HG02943 (cell line): ENCODE results near the gene FOCAD.
"Not testable (repeated sequence)": the region's sequence is repeated elsewhere in the genome, so short reads cannot be mapped to it uniquely, and the experiment has no call there.

Experiments
- ATAC-seq: cut with Tn5 transposase; IDR thresholded peaks from one replicate; pipeline ENCODE4 v1.9.1; 2021; ENCODE audit warnings: mild to moderate bottlenecking, low read depth, moderate library complexity; ENCODE audit not compliant: unreplicated experiment

FOCAD gene

DNA sequence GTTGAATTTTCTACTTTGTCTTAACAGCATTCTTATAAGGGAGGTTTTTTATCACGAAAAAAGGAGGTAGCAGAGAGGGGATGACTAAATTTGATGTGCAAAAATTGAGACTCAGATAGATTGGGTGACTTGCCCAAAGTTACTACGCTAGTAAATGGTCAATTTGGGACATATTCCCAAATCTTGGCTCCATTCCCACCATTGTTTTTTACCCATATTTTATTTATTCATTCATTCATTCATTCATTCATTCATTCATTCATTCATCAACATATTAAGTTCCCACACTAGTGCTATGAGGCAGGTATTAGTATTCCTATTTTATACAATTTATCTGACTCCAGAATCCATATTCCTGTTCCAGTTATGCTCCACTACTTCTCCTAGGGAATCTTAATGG is 261.8 kb downstream of the FOCAD start:
- no peak for ATAC-seq

DNA sequence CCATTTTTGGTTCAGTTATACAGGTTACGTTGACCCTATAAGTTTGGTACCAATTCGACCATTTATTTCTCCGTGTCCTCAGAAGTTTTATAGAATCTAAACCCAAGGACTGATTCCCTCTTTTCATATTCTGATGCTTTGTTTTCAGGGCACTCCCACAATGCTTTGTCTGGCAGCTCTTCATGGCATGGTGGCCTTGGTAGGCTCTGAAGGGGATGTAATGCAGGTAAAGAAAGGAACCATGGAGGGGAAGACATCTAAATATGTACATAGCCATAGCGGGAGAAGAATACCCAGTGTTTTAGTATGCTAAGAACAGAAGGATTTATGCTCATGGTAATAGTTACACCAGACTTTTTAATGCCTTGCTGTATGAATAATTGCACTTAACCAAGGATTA is 264.6 kb downstream of the FOCAD start:
- no peak for ATAC-seq

DNA sequence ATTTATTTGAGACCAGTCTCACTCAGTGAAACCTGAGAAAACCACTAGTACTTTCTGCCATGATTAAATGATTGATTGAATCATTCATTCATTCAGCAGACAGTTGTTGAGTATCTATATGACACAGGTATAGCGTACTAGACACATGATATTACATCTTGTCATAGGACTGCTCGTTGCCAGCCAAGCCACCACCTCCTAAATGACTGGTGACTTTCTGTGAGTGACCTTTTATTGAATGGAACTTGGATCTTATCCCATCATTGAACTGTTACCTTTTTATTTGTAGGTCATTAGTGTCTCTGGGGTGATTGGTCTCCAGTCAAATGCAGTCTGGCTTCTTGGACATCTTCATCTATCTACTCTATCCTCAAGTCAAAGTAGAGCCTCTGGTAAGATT is 266.6 kb downstream of the FOCAD start:
- ATAC-seq = no peak

DNA sequence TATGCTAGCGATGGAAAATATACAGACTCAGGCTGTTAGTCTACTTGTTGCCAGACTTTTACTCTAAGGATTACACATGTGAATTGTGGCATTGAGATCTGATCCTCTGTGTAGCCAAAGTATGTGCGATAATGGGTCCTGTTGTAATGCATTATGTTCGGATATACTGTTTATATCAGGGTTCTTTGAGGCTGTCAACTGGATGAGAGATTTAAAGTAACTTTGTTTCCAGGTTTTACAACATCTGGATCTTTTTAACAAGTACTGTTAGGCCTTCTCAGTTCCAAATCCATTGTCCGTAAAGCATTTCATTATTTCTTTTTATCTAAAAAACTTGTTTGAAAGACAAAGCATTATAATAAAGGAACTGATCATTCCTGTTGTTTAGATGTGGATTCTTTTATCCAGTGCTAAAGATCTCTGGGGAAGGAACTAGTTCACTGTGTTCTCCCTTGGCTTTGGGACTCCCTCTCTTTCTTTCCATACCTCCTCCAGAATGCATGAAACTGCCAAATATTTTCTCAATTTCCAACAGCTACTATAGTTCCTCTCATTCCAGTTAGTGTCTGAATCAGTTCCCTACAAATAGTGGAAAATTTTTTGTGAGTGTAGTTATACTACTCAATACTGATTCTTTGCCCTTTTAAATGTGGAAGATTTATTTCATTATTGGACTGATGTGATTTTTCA is 278.6 kb downstream of the FOCAD start:
- ATAC-seq = no peak

DNA sequence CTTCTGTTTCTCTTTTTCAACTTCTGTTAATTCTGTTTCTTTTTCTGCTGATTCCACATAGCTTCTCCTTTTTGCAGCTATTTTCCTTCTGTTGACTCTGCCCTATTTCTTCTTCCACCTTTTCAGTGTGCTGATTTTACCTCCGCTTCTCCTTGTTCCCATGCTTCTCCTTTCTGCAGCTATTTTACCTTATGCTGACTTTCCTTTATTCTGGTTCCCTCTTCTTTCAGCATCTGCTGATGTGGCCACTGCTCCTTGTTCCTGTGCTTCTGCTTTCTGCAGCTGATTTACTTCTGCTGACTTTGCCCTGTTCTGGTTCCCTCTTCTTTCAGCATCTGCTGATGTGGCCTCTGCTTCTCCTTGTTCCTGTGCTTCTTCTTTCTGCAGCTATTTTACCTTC is 288.6 kb downstream of the FOCAD start:
- no peak for ATAC-seq

DNA sequence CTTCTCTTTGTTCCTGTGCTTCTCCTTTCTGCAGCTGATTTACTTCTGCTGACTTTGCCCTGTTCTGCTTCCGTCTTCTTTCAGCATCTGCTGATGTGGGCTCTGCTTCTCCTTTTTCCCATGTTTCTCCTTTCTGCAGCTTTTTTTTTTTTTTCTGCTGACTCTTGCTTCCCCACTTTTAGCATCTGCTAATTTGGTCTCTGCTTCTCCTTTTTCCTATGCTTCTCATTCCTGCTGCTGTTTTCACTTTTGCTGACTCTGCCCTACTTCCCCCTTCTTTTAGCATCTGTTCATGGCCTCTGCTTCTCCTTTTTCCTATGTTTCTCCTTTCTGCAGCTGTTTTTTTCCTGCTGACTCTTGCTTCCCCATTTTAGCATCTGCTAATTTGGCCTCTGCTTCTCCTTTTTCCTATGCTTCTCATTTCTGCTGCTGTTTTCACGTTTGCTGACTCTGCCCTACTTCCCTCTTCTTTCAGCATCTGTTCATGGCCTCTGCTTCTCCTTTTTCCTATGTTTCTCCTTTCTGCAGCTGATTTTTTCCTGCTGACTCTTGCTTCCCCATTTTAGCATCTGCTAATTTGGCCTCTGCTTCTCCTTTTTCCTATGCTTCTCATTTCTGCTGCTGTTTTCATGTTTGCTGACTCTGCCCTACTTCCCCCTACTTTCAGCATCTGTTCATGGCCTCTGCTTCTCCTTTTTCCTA is 289.3 kb downstream of the FOCAD start:
- ATAC-seq = not testable (repeated sequence)

DNA sequence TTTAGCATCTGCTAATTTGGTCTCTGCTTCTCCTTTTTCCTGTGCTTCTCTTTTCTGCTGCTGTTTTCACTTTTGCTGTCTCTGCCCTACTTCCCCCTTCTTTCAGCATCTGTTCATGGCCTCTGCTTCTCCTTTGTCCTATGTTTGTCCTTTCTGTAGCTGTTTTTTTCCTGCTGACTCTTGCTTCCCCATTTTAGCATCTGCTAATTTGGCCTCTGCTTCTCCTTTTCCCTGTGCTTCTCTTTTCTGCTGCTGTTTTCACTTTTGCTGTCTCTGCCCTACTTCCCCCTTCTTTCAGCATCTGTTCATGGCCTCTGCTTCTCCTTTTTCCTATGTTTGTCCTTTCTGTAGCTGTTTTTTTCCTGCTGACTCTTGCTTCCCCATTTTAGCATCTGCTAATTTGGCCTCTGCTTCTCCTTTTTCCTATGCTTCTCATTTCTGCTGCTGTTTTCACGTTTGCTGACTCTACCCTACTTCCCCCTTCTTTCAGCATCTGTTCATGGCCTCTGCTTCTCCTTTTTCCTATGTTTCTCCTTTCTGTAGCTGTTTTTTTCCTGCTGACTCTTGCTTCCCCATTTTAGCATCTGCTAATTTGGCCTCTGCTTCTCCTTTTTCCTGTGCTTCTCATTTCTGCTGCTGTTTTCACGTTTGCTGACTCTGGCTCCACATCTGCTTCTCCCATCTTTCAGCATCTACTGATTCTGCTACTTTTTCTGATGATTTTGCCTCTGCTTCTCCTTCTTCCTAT is 290.3 kb downstream of the FOCAD start:
- ATAC-seq = not testable (repeated sequence)

DNA sequence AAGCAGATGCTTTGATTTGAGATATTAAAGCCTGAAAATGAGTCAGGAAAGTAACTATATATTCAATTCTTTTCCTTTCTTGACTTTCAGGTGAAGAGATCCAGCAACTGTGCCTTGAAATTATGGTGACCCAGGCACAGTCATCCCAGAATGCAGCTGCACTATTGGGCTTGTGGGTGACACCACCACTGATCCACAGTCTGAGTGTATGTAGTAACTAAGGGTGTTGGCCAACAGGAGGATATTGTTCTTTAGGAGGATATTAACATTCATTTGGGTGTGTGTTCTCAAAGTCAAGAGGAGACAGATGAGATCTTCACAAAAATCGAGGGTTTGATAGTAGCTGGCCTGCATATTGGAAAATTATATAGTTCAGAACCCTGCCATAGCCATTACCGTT is 294.2 kb downstream of the FOCAD start:
- ATAC-seq = no peak

DNA sequence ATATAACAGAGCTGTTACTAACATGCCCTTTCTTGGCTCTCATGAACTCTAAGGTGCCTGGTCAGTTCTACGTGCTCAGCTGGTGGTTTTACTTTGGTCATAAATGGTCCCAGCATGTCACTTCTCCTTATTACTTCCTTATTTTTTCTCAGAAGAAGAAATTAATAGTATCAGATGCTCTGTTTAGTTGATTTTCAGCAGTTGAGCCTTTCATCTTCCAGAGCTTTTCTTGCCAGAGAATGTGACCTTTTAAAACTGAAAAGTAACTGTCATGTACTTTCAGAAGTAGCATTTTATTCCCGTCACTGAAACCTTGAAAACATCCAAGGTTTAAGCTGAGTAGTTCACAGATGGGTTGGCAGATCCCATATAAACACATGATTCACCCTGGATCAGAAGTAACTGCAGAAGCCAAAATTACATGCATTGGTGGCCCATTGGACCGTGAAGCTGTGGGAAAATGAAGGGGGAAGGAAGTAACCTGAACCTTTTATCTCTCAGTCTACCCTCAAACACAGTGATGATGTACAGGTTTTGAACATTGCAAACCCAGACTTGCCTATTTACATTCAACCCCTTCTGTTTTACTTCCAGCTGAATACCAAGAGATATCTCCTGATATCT is 296.9 kb downstream of the FOCAD start:
- no peak for ATAC-seq

DNA sequence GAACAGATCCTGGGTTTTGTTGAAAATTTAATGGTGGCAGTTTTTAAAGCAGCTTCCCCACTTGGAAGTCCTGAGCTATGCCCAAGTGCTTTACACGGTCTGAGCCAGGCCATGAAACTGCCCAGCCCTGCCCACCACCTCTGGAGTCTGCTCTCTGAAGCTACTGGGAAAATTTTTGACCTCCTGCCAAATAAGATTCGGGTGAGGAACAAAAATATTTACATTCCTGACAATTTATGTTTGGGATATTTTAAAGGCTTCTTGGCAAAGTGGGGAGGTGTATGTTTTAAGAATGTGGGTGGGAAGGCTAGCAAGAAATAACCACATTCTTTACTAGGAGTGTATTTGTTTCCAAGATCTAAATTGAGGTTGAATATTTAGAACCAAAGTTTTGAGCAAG is 297.4 kb downstream of the FOCAD start:
- no peak for ATAC-seq

DNA sequence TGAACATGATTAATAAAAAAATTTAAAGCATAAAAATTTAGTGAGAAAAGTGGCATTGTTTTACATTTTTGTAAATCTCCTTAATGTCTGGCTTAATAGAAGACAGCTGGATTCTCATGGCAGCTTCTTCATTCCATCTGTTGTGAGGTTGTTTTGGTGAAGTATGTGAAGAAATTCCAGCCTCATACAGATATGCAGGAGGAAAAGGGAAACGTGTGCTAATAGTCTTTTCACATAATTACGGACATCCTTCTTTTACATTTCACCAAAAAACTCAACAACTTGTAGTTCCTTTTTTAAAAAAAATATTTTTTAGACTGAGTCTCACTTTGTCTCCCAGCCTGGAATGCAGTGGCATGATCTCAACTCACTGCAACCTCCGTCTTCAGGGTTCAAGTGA is 300.4 kb downstream of the FOCAD start:
- no peak for ATAC-seq

DNA sequence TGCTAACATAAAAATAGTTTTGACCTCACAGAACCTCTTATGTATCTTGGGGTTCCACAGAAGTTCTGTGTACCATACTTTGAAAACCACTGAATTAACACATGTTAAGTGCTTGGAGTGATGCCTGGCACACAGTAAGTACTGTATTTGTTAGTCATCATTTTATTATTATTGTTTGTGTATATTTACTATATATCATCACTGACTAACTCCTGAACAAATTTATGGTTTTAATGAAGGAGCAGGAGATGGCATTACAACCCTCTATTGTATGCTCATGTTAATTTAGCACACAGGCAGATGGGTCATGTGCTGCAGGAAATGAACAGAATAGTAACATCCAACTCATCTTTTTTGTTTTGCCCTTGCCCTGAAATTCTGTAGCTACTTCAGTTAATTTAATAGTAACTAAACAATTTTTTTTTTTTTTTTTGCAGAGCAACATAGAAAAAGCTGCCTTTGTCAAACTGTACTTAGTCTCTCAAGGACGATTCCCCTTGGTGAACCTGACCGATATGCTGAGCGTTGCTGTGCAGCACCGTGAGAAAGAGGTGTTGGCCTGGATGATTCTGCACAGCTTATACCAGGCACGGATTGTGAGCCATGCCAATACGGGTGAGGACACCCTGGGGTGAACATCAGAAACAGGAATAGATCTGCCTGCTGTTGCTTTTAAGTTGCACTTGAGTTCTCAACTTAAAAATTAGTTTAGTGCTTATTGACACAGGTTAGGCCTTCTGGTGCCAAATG is 302.0 kb downstream of the FOCAD start:
- no peak for ATAC-seq

DNA sequence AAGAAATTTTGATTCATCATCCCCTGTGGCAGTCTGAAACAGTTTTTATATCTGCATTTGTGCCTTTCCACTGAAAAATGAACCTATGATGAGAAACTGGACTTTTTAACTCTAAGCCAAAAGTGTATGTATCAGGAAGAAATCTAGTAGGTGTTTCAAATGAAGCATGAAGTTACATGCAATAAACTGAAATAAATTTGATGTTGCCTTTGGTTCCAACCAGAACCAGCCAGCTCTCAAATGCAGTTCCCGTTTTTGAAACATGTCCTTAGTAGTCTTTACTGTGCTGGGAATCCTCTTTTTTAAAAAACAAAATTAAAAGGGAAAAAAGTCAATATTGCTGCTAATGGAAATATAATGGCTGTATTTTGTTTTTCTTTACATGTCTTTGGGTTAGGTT is 303.5 kb downstream of the FOCAD start:
- no peak for ATAC-seq

DNA sequence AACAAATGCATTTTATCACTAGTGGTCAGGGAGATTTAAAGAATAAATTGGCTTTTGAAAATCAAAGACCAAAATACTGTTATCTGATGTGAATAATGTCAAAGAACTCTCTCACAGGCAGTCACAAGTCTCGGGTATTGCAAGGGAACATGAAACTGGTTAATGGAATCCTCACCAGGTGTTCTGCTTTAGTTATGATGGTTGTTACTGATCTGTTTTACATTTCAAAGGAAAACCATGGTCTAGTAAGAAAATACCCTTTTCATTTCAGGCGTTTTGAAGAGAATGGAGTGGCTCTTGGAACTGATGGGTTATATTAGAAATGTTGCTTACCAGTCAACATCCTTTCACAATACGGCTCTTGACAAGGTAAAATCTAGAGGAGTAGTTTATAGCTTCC is 304.0 kb downstream of the FOCAD start:
- ATAC-seq = no peak

DNA sequence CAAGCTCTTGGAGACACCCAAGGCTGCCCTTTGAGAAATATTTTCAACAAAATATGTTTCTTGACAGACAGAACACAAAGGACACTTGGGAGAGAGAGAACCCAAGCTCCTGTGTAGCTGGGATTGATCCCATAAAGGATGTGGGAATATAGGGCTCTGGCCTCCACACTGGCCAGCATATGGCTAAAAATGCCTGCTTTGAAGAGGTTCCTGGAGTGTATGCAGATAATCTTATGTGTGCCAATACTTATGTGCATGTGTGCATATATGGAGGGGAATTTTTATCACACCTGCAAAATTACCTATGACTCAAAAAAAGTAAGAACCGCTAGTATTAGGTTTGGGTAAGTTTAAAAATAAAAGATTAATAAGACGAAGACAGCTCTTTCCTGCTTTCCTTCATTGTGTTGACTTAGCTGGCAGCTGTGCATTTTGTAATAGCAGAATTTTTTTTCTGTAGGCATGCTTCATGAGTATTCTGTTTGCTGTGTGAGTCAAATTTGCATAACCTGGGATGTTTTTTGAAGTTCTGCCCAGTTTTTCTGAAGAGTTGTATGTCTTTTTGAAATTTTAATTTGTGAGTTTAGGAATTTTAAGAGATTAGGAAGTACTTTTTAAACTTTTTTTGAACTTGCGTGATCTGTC is 304.7 kb downstream of the FOCAD start:
- ATAC-seq = no peak

DNA sequence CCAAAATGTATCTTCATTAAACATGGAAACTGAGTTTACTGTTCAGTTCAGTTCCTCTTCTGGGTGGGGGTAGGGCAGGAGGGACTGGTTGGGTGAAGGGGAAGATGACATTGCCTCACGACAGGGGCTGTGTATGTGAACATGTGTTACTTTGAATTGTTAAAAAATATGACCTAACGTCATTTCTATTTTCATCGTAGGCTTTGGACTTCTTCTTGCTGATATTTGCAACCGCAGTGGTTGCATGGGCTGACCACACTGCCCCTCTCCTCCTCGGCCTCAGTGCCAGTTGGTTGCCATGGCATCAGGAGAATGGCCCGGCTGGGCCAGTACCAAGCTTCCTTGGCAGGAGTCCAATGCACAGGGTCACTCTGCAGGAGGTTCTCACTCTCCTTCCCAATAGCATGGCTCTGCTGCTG is 305.9 kb downstream of the FOCAD start:
- ATAC-seq = no peak

DNA sequence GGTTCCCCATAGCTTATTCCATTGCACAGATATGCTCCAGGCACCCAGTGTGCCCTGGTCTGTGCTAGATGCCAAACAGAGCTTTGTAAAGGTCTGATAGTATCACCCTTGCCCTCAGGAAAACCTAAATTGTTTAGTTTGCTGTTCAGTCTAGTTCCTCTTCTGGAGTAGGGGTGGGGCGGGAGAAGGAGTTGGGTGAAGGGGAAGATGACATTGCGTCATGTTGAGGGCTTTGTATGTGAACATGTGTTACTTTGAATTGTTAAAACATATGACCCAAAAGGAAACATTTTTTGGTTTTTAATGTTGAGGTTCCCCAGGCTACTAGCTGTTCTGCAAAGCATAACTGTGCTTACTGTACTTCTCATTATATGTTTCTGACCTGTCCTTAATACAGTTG is 306.8 kb downstream of the FOCAD start:
- no peak for ATAC-seq

DNA sequence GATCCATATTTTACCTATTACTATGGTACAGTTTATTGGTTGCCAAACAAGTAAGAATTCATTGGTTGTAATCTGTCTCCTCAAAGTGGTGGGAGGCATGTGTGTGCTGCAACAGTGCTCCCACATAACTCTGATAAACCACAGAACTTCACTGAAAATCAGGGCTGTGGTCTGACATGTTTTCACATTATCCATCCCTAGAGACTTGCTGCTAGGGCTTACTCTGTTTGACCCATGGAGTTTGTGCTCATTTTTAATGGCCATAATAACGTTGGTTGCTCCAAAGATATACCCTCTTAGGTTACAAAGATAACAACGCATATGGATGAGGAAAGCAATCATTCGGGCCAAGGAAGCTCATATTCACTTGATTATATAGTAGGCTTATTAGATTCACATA is 310.4 kb downstream of the FOCAD start:
- ATAC-seq = no peak

DNA sequence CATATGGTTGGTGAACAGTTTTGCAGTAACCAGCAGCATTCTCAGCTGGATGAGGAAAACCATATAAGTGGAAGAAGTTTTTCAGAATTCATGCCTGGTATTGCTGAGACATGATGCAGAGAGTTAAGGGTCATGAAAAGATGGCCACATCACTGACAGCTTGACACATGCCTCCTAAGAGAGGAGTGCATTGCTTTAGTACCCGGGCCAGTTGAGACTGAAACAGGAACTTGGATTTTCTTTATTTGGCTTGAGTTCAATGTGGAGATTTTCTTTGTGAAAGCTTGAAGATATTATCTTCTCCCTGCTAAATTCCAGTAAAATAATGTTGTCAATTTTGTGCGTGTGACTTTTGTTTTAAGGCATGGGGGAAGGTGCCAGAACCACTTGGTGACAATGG is 311.6 kb downstream of the FOCAD start:
- no peak for ATAC-seq

DNA sequence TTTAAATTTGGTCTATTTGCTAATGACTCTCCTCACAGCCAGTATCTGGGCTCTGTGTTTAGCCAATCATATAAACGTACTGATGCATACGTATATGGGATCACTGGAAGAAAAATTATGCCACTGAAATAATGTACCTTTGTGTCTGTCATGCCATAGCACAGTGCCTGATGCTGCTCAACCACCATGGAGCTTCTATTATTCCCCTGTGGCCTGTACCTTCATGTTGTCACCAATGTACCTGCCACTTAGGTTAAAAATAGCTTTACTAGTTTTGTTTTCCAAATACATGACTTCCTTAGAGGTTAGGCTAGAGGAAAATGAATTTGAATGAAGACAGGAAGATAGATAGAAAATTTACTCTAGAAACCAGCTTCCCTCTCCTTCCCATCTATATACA is 312.8 kb downstream of the FOCAD start:
- ATAC-seq = peak; percentile 63
